Trophoblast cell (in vitro differentiated cells and primary cell): ENCODE results near the gene POMGNT2.

Experiments used
- DNase-seq, 2 donors: peaks; one replicate each; pipeline ENCODE4 v3.0.0-alpha.2; 2016
- H2AFZ ChIP-seq: 2 replicates; pipeline ENCODE4 v1.6.1; 2013; ENCODE audit warnings: low read length, moderate library complexity, mild to moderate bottlenecking; ENCODE audit not compliant: insufficient read depth, poor library complexity
- H2AK5ac ChIP-seq: 2 replicates; pipeline ENCODE4 v1.6.1; 2013; ENCODE audit warnings: mild to moderate bottlenecking, low read length
- H2BK120ac ChIP-seq: 2 replicates; pipeline ENCODE4 v1.6.1; 2013; ENCODE audit warnings: low read length, mild to moderate bottlenecking, moderate library complexity; ENCODE audit not compliant: insufficient read depth, poor library complexity
- H2BK12ac ChIP-seq: 2 replicates; pipeline ENCODE4 v1.6.1; 2013; ENCODE audit warnings: mild to moderate bottlenecking, low read length, moderate library complexity
- H2BK5ac ChIP-seq: 2 replicates; pipeline ENCODE4 v1.6.1; 2013; ENCODE audit warnings: low read length, low read depth, moderate library complexity, mild to moderate bottlenecking; ENCODE audit not compliant: poor library complexity
- H3K14ac ChIP-seq: 2 replicates; pipeline ENCODE4 v1.6.1; 2013; ENCODE audit warnings: mild to moderate bottlenecking, low read length
- H3K18ac ChIP-seq: 2 replicates; pipeline ENCODE4 v1.6.1; 2013; ENCODE audit warnings: mild to moderate bottlenecking, low read length
- H3K23ac ChIP-seq: 2 replicates; pipeline ENCODE4 v1.6.1; 2013; ENCODE audit warnings: low read length
- H3K27ac ChIP-seq: 2 replicates; pipeline ENCODE4 v1.5.1; 2013; ENCODE audit warnings: low read depth, mild to moderate bottlenecking, inconsistent platforms, low read length, moderate library complexity
- H3K27me3 ChIP-seq: 2 replicates; pipeline ENCODE4 v1.6.1; 2013; ENCODE audit warnings: inconsistent platforms, mild to moderate bottlenecking, low read length, moderate library complexity; ENCODE audit not compliant: insufficient read depth
- H3K36me3 ChIP-seq, 2 experiments: 1 replicate in 1 of 2; 2 replicates in 1 of 2; pipeline ENCODE4 v1.6.1; 2013; ENCODE audit warnings: low read length in 2 of 2, mild to moderate bottlenecking in 2 of 2, moderate library complexity in 1 of 2; ENCODE audit not compliant: insufficient read depth in 2 of 2, control insufficient read depth in 1 of 2
- H3K4ac ChIP-seq: 2 replicates; pipeline ENCODE4 v1.6.1; 2013; ENCODE audit warnings: low read depth, mild to moderate bottlenecking, low read length, moderate library complexity
- H3K4me1 ChIP-seq, 2 experiments: 1 replicate in 1 of 2; 2 replicates in 1 of 2; pipeline ENCODE4 v1.6.1; 2013; ENCODE audit warnings: low read length in 2 of 2, mild to moderate bottlenecking in 2 of 2, moderate library complexity in 1 of 2; ENCODE audit not compliant: insufficient read depth in 2 of 2, control insufficient read depth in 1 of 2
- H3K4me2 ChIP-seq: 2 replicates; pipeline ENCODE4 v1.6.1; 2013; ENCODE audit warnings: inconsistent platforms, mild to moderate bottlenecking, low read length, moderate library complexity
- H3K4me3 ChIP-seq: 2 replicates; pipeline ENCODE4 v1.5.1; 2013; ENCODE audit warnings: mild to moderate bottlenecking, low read depth, low read length, inconsistent platforms
- H3K79me1 ChIP-seq: one replicate; pipeline ENCODE4 v1.6.1; 2013; ENCODE audit warnings: low read length
- H3K79me2 ChIP-seq: 2 replicates; pipeline ENCODE4 v1.6.1; 2013; ENCODE audit warnings: low read length, mild to moderate bottlenecking; ENCODE audit not compliant: control insufficient read depth, insufficient read depth, poor library complexity
- H3K9ac ChIP-seq: 2 replicates; pipeline ENCODE4 v1.6.1; 2013; ENCODE audit warnings: mild to moderate bottlenecking, low read length
- H3K9me3 ChIP-seq: 2 replicates; pipeline ENCODE4 v1.6.1; 2013; ENCODE audit warnings: low read depth, mild to moderate bottlenecking, control low read depth, inconsistent platforms, low read length; ENCODE audit not compliant: insufficient read depth
- H4K12ac ChIP-seq: 2 replicates; pipeline ENCODE4 v1.6.1; 2013; ENCODE audit warnings: low read depth, mild to moderate bottlenecking, low read length, moderate library complexity
- H4K8ac ChIP-seq: 2 replicates; pipeline ENCODE4 v1.6.1; 2013; ENCODE audit warnings: low read depth, mild to moderate bottlenecking, low read length, moderate library complexity
- H4K91ac ChIP-seq: one replicate; pipeline ENCODE4 v1.6.1; 2013; ENCODE audit warnings: low read depth, mild to moderate bottlenecking, low read length, moderate library complexity
- WGBS: extraction: QIAGEN DNeasy Blood & Tissue Kit; methylation state at CpG from one replicate; pipeline ENCODE4 v1.1.7; 2013; ENCODE audit warnings: missing lambda C conversion rate; ENCODE audit not compliant: insufficient read length, insufficient coverage; ENCODE audit errors: extremely low coverage; 5-methylcytosine and 5-hydroxymethylcytosine counted together

The POMGNT2 gene

DNA sequence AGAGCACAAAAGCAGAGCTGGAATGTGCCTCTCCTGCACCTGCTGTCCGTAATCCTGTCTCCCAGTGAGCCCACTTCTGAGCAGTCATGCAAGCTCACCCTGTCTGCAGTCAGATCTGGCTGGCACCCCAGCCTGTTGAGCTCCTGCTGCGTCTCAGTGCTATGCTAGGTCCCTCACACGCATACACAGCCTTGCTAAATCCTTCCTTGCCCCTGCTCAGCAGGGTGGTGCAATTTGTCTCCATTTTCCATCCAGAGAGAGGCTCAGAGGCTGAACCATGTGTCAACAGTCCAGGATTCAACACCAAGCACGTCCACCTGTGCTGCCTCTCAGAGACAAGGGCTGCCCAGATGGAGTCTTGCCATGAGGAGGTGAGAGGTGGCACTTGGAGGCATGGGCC, 11.0 kb downstream of the POMGNT2 start:
- no peak overlapping the region for H2AFZ ChIP-seq
- no peak overlapping the region for H3K4ac ChIP-seq
- no peak overlapping the region for H4K12ac ChIP-seq
- H2BK120ac ChIP-seq: no peak overlapping the region
- WGBS: no CpG with 5 or more reads among the region's 4 CpGs
- no peaks in the 10 kb centered on the region for H3K4me1 ChIP-seq
- no peaks in the 10 kb centered on the region for H3K79me1 ChIP-seq
- H3K36me3 ChIP-seq: no peaks in the 10 kb centered on the region
- no peak overlapping the region for H2BK5ac ChIP-seq
- H2AK5ac ChIP-seq: no peak overlapping the region
- H3K23ac ChIP-seq: peak overlapping the region; percentile 71
- H3K4me2 ChIP-seq: no peak overlapping the region
- H3K9ac ChIP-seq: peak overlapping the region; percentile 1
- H3K4me3 ChIP-seq: no peak overlapping the region
- H4K8ac ChIP-seq: no peak overlapping the region
- H2BK12ac ChIP-seq: no peak overlapping the region
- DNase-seq: no peak
- H3K14ac ChIP-seq: no peak overlapping the region
- H3K27ac ChIP-seq: no peak overlapping the region
- H3K27me3 ChIP-seq: no peaks in the 10 kb centered on the region
- H3K79me2 ChIP-seq: no peaks in the 10 kb centered on the region
- H3K18ac ChIP-seq: no peak overlapping the region
- H3K9me3 ChIP-seq: no peaks in the 10 kb centered on the region
- H4K91ac ChIP-seq: no peak overlapping the region

DNA sequence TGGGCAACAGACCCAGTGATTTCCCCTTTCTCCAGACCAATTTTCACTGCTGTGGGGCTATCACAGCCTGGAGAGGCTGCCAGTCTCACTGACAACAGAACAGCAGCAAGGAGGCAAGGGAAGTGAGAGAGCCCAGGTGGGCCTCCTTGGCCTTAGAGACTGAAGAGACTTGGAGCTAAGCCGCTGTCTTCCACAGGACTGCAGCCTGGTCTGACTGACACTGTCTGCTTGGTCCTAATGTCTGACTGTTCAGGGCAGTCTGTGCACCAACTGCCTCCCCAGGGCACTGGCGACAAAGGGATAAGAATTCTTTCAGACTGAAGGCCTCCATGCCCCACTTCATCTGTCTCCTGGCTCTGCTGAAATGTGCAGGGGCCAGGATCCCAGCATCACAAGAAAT, 11.5 kb downstream of the POMGNT2 start:
- no peak overlapping the region for H3K4me2 ChIP-seq
- no peak overlapping the region for H2AFZ ChIP-seq
- WGBS: no CpG with 5 or more reads among the region's 2 CpGs
- no peaks in the 10 kb centered on the region for H3K79me1 ChIP-seq
- no peak overlapping the region for H2BK5ac ChIP-seq
- H3K4me1 ChIP-seq: no peaks in the 10 kb centered on the region
- no peaks in the 10 kb centered on the region for H3K27me3 ChIP-seq
- H4K8ac ChIP-seq: no peak overlapping the region
- no peak overlapping the region for H3K27ac ChIP-seq
- no peaks in the 10 kb centered on the region for H3K36me3 ChIP-seq
- no peaks in the 10 kb centered on the region for H3K9me3 ChIP-seq
- no peak overlapping the region for H2BK120ac ChIP-seq
- no peak for DNase-seq
- no peak overlapping the region for H3K18ac ChIP-seq
- H3K14ac ChIP-seq: no peak overlapping the region
- no peak overlapping the region for H4K91ac ChIP-seq
- no peak overlapping the region for H3K23ac ChIP-seq
- H3K4ac ChIP-seq: no peak overlapping the region
- no peak overlapping the region for H2BK12ac ChIP-seq
- no peaks in the 10 kb centered on the region for H3K79me2 ChIP-seq
- no peak overlapping the region for H3K4me3 ChIP-seq
- no peak overlapping the region for H4K12ac ChIP-seq
- no peak overlapping the region for H2AK5ac ChIP-seq
- H3K9ac ChIP-seq: no peak overlapping the region

DNA sequence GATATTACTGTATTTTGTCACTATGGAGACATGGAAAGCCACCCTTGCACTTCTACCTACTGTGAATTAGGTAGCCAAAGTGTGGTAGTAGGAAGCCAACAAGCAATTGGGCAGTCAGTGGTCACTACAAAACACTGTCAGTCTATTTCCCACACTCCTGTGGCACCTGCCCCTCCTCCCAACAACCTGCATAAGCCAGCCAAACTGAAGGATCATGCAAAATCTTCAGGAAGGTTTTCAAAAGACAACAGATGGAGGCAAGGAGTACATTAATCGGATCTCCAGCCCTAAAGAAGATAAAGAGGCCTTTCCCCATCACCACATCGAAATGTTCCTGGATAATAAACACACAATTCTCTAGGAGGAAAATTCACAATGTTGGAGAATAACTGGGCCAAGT, 11.9 kb downstream of the POMGNT2 start:
- Histone ChIP-seq H3K4me2 (no peak overlapping the region), H3K18ac (no peak overlapping the region), H2BK5ac (no peak overlapping the region), H4K91ac (no peak overlapping the region), H3K36me3 (no peaks in the 10 kb centered on the region), H2AK5ac (no peak overlapping the region), H4K12ac (no peak overlapping the region), H3K9ac (no peak overlapping the region), H2AFZ (no peak overlapping the region), H3K79me2 (no peaks in the 10 kb centered on the region), H3K14ac (no peak overlapping the region), H3K27me3 (no peaks in the 10 kb centered on the region), H3K23ac (no peak overlapping the region), H3K79me1 (no peaks in the 10 kb centered on the region), H3K9me3 (no peaks in the 10 kb centered on the region), H2BK120ac (no peak overlapping the region), H4K8ac (no peak overlapping the region), H3K4me3 (no peak overlapping the region), H3K27ac (no peak overlapping the region), H3K4ac (no peak overlapping the region), H3K4me1 (no peaks in the 10 kb centered on the region), H2BK12ac (no peak overlapping the region)
- WGBS: no CpG with 5 or more reads among the region's 2 CpGs
- DNase-seq: no peak

DNA sequence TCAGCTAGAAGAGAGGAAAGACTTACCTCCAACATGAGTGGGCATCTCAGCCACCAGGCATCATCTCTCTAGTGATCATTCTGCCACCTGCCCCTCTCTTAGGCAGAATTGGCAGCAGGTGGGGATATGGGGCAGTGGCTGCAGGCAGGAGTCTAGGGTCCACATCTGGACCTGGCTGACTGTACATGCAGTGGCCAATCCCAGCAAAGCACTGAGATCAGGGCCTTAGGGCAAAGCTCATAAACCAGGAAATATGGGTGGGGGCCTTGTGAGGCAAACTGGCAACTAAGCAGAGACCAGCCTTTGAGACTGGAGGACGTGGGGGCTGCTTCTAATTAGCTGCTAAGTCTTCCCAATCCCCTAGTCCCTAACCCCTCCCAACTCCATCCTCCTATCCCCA, 12.9 kb downstream of the POMGNT2 start:
- Histone ChIP-seq H3K79me1 (no peaks in the 10 kb centered on the region), H3K14ac (no peak overlapping the region), H3K4ac (no peak overlapping the region), H2BK120ac (no peak overlapping the region), H3K9me3 (peaks cover 2% of the 10 kb centered on the region), H3K36me3 (no peaks in the 10 kb centered on the region), H2BK12ac (no peak overlapping the region), H3K4me3 (no peak overlapping the region), H3K23ac (no peak overlapping the region), H3K4me1 (no peaks in the 10 kb centered on the region), H3K4me2 (no peak overlapping the region), H2BK5ac (no peak overlapping the region), H3K27ac (no peak overlapping the region), H2AK5ac (no peak overlapping the region), H4K91ac (no peak overlapping the region), H4K12ac (no peak overlapping the region), H4K8ac (no peak overlapping the region), H3K79me2 (no peaks in the 10 kb centered on the region), H3K27me3 (no peaks in the 10 kb centered on the region), H3K18ac (no peak overlapping the region), H3K9ac (no peak overlapping the region), H2AFZ (no peak overlapping the region)
- no peak for DNase-seq
- no CpG with 5 or more reads among the region's 1 CpG for WGBS
